Measurements from ENCODE around the gene ATP5F1B.

ATP5F1B gene

DNA sequence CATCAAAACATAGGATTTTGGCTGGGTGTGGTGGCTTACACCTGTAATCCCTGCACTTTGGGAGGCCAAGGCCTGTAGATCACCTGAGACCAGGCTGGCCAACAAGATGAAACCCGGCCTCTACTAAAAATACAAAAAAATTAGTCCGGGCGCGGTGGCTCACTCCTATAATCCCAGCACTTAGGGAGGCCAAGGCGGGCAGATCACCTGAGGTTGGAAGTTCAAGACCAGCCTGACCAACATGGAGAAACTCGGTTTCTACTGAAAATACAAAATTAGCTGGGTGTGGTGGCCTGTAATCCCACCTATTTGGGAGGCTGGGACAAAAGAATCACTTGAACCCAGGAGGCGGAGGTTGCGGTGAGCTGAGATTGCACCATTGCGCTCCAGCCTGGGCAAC is 2.2 kb upstream of the ATP5F1B start:
- peak; percentile 30 for DNase-seq (ENCODE audit: low spot score)

DNA sequence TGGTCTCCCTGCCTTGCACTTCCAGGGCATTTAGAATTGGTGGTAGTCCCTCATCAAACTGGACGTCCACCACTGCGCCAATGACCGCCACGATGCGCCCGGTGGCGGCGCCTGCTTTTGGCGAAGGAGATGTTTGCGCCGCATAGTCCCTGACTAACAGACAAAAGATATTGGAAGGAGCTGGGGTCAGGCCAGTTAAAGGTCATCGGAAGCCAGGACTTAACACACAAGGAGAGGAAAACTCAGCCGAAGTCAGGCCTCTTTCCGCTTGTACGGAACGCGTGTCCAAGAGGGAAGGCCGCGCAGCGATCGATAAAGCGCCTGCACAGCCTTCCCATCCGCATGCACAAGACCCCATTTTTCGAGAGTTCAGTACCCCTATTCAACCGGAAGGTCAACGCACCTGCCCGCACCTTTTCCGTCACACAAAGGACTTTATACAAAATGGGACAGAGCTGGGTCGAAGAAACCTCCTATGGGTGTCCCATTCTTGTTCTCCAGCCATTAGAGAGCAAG is 525 bp downstream of the ATP5F1B start:
- peak; percentile 52 for DNase-seq (ENCODE audit: low spot score)

DNA sequence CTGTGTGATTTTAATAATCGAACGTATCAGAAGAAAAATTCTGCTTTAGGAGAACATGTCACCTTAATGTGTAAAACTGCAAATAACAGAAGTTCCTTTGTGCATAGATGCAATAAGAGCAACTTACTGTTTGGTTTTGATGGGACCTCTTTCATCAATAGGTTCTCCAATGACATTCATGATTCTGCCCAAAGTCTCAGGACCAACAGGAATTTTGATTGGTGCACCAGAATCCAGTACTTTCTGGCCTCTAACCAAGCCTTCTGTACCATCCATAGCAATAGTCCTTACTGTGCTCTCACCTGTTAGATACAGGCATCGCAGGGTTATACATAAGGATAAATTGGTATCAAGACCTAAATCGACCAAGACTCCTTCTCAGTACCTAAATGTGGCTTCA is 1.1 kb downstream of the ATP5F1B start:
- peak; percentile 13 for DNase-seq (ENCODE audit: low spot score)

DNA sequence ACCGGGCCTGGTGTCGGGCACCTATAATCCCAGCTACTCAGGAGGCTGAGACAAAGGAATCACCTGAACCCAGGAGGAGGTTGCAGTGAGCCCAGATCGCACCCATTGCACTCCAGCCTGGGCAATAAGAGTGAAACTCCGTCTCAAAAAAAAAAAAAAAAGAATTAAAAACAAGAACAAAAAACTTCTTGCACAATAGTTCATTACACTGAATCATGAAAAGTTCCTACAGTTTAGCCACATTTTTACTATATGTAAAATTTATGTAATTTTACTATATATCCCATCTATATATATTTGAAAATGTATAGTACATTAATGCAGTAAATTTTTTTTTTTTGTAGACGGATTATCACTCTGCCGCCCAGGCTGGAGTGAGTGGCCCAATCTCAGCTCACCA is 4.6 kb downstream of the ATP5F1B start:
- DNase-seq (ENCODE audit: low spot score): no peak

DNA sequence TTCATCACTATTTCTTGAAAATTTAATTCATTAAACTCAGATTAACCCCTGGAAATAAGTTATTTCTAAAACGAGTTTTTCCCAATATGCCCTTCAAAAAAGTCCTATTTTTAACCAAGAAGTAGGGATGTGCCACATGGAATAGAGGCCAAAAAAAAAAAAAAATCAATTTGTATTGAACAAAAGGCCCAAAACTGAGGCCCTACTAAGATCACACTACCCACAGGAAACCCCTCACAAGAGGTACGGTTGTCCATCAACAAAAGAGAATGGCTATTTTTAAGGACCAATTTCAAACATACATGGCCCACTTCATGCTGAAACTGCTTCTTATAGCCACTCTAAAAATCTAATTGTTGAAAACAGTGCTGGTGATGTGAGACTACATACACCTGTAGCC is 8.2 kb downstream of the ATP5F1B start:
- DNase-seq (ENCODE audit: low spot score): no peak

DNA sequence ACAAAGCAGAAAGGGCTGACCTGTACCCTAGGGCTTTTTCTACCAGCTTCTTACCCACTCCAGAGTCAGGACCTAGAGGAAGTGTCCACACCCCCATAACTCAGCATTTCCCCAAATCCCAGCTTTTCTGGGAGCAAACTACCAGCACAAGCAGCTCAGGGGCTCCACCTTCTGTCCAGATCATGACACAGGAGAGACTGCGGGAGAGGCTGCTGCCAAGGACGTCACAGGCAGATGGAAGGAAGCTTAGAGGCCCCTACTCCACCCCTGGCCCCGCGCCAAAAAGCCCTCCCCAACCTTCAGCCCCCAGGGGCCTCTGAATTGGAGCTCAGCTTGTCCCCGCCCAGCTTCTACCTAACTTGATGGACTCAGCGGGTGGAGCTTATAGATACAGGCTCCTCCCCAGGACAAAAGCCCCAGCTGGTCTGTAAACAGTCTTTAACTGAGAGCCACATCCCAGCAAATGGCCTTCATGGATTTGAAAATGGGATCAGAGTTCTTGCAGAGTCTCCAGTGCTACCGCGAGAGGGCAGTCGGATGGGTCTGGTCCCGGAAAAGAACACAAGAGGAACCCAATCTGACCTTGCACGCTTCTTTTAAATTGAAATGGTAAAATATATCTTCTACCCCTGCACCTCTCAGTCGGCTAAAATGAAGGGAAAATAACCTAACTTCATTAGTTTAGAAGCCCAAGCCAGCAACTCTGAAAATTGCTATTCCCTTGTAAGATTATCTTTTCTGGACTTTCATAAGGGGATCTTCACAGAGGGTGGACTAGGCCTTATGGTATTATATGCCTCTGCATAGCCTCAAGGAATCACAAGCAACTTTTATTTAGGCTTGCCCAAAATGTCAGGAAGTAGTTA is 8.9 kb downstream of the ATP5F1B start:
- DNase-seq (ENCODE audit: low spot score): peak; percentile 99

DNA sequence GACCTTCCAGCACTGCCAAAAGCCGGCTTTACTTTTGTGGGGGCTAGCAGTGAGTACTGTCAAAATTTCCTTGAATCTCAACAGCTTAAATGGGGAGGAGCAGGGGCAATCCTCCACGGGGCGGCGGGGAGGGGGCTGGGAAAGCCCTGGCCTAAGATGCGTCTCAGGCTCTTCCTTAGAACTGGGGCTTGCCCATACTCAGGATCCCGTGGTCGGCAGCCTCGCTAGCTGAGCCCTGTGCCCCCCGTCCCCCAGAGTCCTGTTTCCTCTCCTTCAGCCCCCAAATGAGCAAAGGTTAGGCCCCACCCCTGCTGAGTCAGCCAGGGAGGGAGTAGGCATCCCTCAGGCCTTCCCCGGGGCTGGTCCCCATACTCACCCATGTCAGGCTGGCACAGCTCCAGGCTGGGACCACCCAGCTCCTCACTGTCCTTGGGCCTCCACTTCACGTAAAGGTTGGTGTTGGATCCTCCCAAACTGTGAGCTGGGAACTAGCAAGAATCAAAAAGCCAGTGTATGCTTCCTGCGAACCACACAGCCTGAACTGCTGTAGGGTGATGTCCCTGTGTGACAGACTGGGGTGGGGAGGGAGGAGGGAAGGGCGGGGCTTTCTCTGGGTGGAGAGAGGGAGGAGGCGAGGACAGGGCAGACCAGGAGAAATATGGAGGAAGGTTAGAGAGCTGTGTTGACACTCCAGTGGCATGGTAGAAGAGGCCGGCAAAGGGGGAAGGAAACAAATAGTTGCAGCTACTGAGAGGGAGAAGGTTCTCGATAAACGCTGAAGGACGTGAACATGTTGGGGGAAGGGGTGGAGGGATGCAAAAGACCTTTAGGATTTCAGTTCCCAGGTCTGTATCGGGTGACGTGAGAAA is 9.7 kb downstream of the ATP5F1B start:
- peak; percentile 87 for DNase-seq (ENCODE audit: low spot score)

DNA sequence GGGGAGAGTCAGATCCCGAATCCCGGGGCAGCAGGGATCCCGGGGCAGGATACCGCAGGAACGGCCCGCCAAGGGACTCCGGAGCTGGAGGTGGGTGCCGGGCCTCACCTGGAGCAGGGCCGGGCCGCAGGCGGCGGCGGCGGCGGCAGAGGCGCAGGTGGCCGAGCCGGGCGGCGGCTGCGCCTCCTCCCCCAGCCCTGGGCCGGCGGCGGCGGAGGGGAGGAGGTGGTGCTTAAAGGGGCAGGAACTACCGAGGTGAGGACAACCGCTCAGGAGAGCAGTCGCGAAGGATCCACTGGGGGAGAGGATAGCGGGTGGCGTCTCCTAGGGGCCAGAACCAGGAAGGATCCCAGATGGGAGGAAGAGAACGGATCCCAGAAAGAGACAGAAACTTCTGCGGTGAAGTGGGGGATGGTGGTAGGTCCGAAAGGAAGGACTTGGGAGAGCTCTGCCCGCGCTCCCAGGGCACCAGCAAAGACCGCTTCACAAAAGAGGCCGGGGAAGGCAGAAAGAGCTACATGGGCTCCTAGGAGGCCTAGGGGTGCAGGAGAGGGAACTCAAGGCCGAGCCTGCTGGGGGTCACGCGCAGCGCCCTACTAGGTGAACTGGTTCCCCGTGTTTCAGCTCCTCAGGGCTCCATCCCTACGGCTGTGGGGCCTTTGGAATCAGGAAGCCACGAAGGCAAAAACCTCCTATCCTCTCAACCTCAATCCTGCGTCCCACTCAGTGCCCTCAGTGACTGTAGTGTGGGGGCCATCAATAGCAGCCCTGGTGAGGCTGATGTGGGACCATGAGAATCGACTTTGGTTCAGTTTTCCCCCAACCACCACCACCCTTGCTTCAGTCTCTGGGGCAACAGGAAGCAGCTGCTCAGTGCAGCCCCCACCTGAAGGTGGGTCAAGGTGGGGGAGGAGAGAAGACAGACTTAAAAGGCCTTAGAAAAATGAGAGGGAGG is 10.7 kb downstream of the ATP5F1B start:
- peak; percentile 85 for DNase-seq (ENCODE audit: low spot score)

DNA sequence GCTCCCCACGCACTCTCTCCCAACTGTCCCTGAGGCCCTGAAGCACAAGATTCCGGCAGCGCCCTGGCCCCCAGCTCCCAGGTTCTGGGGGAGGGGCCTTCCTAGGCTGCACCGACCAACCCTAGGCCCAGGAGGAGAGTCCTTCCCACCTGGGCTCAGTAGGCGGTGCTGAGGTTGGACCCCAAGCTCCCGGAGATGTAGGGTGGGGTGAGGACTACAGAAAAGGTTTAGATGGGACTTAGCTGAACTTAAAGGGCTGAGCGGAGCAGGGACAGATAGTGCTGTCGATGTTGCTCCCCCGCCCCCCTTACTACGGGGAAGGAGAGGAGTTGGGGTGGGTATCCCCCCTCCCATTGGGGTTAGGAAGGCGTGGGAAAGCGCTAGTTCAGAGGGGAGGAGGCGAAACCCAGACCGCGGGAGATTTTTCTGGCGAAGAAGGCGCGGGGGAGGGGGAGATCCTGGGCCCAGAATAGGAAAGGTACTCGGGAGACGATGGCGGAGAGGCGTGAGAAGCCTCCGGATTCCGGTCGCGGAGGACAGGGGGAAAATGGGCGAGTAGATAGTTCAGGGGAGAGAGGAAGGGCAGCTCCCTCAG is 11.4 kb downstream of the ATP5F1B start:
- DNase-seq (ENCODE audit: low spot score): peak; percentile 81

DNA sequence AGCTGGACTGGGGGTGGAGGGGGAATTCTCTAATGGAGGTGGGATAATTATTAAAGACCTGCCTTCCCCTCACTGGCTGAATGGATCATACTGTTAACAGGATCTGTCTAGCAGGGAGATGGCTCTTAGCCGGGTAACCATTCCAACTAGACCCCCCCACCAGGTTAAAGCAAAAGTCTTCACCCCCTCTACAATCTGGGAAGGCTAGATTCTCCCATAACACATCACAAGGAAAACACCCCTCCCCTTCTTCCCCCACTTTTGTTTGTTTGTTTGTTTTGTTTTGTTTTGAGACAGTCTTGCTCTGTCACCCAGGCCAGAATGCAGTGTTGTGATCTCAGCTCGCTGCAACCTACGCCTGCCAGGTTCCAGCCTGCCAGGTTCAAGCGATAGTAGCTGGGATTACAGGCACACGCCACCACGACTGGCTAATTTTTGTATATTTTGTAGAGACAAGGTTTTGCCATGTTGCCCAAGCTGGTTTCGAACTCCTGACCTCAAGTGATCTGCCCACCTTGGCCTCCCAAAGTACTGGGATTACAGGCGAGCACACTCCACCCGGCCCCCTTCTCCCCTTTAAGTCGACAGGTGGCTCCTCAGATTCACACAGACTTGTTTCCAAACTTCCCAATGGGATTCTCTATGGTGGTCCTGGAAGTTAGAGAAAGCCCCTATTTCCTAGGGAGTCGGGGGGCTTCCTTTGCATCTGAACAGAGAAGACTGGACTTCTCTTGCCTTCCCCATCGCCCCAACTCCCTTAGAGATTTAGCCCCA is 12.1 kb downstream of the ATP5F1B start:
- DNase-seq (ENCODE audit: low spot score): no peak

DNA sequence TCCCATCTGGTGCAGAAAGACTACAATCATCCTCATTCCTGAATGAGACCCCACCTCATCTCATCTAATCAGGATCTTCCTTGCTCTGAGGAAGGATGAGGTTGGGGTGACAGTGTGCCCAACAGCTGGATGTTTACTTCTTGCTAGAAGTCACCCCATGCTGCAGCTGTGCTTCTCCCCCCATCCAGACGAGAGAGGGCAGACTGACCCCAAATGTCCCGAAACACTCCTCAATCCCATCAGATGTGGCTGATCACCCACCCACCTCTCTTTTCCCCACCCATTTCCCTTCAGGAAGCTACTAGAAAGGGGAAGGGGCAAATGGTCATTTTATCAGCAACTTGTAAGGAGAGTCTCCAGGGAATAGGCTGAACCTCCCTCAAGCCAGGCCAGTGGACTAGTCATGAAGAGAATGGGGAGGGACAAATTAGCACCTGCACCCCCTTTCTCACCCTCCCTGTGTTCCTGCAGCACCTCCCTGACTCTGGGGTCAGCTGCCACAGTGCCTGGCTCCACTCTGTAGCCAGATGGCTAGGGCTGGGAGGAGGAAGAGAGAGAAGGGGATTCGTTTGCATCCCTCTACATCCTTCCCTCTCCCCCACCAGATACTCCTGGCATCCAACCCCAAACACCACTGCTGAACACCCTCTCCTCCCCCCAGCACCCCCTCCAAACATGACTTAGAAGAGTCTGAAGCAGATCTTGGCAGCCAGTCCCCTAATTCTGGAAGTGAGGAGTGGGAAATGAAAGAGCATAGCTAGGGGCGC is 12.9 kb downstream of the ATP5F1B start:
- DNase-seq (ENCODE audit: low spot score): peak; percentile 56

DNA sequence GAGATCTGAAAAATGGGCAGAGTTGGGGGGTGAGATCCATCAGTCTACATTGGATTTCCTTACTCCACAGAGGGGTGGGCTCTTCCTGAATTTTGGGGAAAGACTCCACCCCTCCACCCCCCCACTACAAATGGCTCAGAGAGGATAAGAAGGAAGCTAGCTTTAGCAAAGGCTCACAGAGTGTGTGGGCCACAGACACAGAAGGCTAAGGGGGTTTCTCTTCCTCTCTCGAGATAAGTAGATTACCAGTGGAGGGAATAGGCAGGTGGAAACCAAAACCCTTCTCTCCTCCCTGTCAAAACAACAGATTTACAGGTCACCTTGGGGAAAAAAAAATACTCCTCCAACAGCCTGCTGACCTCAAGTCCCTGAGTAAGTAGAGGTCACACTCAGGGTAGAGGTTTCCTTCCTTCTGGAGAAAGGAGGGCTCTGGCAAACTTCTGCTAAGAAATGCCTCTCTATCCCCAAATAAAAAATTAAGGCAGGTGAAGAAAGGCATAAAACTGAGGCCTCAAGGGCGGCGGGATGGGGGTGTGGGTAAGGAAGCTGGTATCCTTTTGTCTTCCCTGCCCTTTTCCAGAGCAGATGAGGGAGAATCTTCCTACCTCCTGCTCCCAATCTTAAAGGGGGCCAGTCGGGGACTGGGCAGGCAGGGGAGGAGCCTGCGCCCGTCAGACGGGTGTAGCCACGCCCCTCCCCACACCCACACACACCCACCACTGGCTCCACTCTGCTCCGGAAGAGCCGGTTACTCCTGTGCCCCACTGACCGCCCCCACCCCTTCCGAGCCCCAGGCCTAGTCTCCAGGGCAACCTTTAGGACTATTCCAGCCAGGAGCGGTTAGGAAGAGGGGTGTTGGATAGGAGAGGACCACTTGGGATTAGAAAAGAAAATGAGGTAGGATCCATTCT is 13.7 kb downstream of the ATP5F1B start:
- DNase-seq (ENCODE audit: low spot score): peak; percentile 89

DNA sequence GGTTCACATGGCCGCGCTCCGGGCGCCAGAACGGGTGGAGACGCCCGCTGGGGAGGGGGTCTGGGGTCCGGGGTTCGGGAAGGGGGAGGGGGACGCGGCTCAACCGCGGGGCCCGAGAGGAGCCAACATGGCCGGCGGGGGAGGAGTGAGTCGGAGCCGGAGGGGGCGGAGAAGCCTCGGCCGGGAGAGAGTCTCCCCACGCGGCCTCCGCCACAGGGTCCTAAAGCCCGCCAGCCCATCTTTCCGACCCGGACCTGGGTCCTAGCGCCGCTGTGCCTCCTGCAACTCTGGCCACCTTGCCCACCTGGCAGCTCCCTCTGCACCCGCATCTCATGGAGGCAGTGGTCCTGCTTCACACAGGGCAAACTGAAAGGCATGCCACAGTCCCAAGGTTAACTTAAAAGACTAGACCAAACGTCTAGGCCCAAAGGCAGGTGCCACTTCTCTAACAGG is 15.6 kb downstream of the ATP5F1B start, which contains the start of gene BAZ2A:
BAZ2A (minus strand) TSS at position 147 of the 453 bp plus-strand sequence. CDS start 12,796 bp downstream, outside the sequence.
- DNase-seq (ENCODE audit: low spot score): peak; percentile 95

DNA sequence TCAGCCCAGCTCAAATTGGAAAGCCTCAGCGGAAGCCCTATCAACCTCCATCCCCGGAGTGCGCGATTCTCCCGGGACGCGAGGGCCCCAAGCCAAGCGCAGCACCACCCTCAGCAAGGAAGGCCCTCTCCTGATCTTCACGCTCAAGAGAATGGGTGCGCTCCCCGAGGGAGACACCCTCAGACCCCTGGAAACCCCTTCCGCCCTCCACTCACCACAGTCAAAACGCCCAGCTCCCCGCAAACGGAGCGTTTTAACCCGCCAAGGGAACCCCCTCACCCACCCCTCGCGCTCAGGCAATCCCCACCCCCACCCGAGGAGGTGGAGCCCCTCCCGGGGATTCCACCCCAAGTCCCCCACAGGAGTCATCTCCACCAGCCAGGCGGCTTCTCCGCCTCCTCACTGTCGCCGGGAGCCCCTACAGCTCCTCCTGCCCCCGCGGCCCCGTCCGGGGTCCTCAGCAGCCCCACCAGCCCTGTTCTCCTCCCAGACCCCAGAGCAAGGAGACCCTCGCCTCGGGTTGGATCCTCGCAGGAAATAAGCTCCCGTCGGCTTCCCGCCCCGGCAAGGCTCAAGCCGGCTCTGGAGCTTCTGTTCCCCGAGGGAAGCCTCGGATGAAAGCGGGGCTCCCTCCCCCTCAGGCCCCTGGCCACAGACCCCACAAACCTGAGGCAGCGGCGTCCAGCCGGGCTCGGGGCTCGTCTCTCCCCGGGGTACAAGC is 16.2 kb downstream of the ATP5F1B start:
- no peak for DNase-seq (ENCODE audit: low spot score)

DNA sequence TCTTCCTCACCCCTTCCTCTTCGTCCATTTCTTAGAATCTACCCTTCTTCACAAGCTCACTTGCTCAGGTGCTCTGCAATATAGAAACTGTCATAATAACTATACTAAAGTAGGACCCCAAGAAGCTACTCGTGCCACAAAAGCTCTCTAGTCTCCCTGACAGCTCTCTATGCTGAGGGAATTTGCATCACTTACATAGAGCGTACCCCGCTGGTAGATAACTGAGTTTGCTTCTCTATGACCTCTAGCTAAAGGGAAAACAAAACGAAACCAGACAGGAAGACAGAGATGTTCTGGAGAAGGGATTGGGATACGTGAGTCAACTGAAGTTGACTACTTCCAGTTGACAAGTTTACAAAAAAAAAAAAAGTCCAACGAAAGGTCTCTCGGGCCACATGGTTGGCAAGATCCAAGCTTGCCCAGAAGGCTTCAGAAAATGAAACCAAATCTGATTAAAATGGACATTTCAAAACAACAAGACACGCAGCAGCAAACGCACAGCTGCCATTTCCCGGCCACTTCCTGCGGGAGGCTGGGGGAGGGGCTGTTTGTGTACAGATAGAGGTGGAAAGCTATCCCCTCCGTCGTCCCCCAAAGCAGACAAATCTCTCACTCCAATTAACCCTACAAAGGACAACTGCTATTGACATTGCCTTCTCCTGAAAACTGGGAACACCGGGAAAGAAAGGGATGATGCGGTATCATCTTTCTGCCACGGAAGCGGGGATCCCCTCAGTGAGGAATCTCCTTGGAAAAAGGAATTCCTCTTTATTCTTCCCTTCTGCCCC is 16.9 kb downstream of the ATP5F1B start:
- peak; percentile 62 for DNase-seq (ENCODE audit: low spot score)

DNA sequence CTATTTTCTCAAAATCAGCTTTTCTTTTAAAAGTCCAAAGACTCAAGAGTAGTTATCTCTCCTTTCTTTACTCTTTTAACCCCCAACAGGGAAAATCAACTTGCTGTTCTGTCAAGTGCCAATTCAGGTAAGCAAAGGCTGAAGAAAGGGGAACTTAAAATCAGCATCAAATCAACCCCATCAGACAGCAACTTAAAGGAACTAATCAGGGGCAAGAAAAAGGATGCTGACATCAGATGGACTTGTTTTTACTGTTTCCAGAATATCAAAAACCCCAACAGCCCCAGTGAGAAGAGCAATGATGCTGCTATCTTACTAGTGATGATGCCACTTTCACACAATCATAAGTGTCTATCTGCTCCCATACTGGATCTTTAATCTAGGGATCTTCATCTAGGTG is 19.1 kb downstream of the ATP5F1B start:
- no peak for DNase-seq (ENCODE audit: low spot score)

DNA sequence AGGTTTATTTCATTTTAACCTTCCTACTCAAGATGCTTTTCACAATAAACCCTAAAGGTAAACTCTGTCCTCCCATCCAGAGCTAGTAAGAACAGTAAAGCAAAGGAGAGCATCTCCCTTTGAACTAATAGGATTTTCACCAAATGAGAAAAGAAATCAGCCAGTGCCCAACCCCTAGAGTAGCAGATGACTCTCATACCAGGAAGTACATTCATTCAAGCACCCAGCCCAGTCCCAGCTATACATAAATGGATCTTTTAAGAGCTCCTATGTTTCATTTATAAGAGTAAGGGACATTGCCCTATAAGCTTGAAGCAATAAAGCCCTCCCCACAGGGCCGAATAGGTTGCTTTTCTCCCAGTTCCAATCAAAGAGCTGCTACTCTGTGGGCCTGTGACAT is 23.2 kb downstream of the ATP5F1B start:
- DNase-seq (ENCODE audit: low spot score): no peak
